HG02798 (cell line): ENCODE results near the gene GABRG3.

Experiments
- ATAC-seq: cut with Tn5 transposase; IDR thresholded peaks from one replicate; pipeline ENCODE4 v1.9.1; 2021; ENCODE audit warnings: mild to moderate bottlenecking; ENCODE audit not compliant: unreplicated experiment, poor library complexity

The GABRG3 gene

GRCh38 chr15:27091270-27091940 is 120.4 kb downstream of the GABRG3 start:
- ATAC-seq: no peak

GRCh38 chr15:27092390-27092789 is 121.4 kb downstream of the GABRG3 start:
- ATAC-seq: no peak

- no peak for ATAC-seq
These were observed 123.3 kb downstream of the GABRG3 start for GRCh38 chr15:27094235-27094634.

GRCh38 chr15:27095886-27096624 is 125.1 kb downstream of the GABRG3 start:
- ATAC-seq: no peak

GRCh38 chr15:27097506-27097905 is 126.5 kb downstream of the GABRG3 start:
- no peak for ATAC-seq

GRCh38 chr15:27101982-27102381 is 131.0 kb downstream of the GABRG3 start:
- no peak for ATAC-seq

- ATAC-seq: no peak
These were observed 140.3 kb downstream of the GABRG3 start for GRCh38 chr15:27111323-27111722.

GRCh38 chr15:27114473-27114872 is 143.5 kb downstream of the GABRG3 start:
- ATAC-seq: no peak

- ATAC-seq: no peak
These were observed 148.8 kb downstream of the GABRG3 start for GRCh38 chr15:27119695-27120266.

GRCh38 chr15:27121672-27122071 is 150.7 kb downstream of the GABRG3 start:
- no peak for ATAC-seq

- no peak for ATAC-seq
These were observed 152.3 kb downstream of the GABRG3 start for GRCh38 chr15:27123291-27123690.

GRCh38 chr15:27123808-27124207 is 152.8 kb downstream of the GABRG3 start:
- ATAC-seq: no peak

- ATAC-seq: no peak
These were observed 153.4 kb downstream of the GABRG3 start for GRCh38 chr15:27124287-27124871.

GRCh38 chr15:27125185-27125584 is 154.2 kb downstream of the GABRG3 start:
- no peak for ATAC-seq

- ATAC-seq: no peak
These were observed 155.5 kb downstream of the GABRG3 start for GRCh38 chr15:27126449-27126848.

- no peak for ATAC-seq
These were observed 157.0 kb downstream of the GABRG3 start for GRCh38 chr15:27127815-27128570.

GRCh38 chr15:27133249-27133648 is 162.3 kb downstream of the GABRG3 start:
- no peak for ATAC-seq

GRCh38 chr15:27134481-27134880 is 163.5 kb downstream of the GABRG3 start:
- ATAC-seq: no peak

GRCh38 chr15:27135151-27135550 is 164.2 kb downstream of the GABRG3 start:
- ATAC-seq: no peak

- ATAC-seq: no peak
These were observed 166.1 kb downstream of the GABRG3 start for GRCh38 chr15:27137127-27137526.
